HepG2 (cell line): ENCODE results near the gene PEAR1. TPM values are rescaled to one million over a fixed set of nuclear protein-coding genes. Genes with fewer than 3 reads are reported as not detected.

Experiments
- ATAC-seq: fragments of 200-7000 bp; cut with Tn5 transposase; 3 replicates; pipeline ENCODE4 v1.9.1; 2020; ENCODE audit warnings: mild to moderate bottlenecking, moderate library complexity
- BruUV-seq: library from RNA; stranded (reverse); fragments of 400-500 nt; replicated peaks from 2 replicates; lab custom pipeline; 2021; lab: Mats Ljungman, UMichigan
- CTCF ChIA-PET: fragments of 300-600 bp; formaldehyde crosslinking; extraction: SDS; loops from one replicate; lab custom pipeline; 2021; ENCODE audit warnings: low total read pairs, inconsistent platforms, low intra/inter-chr PET ratio; lab: Yijun Ruan, JAX
- POLR2A ChIA-PET: fragments of 350-600 bp; sonication (Branson Sonifier 250); formaldehyde crosslinking; loops from one replicate; lab custom pipeline; 2020; ENCODE audit warnings: antibody characterized with exemption, inconsistent platforms; lab: Yijun Ruan, JAX
- DNase-seq: peaks from one replicate; pipeline ENCODE4 v3.0.0-alpha.2; 2015; ENCODE audit warnings: low spot score
- FAIRE-seq: peaks from 3 replicates; lab custom pipeline; 2011; peaks lifted over from hg19 to GRCh38; lab: Jason Lieb, UNC
- H2AFZ ChIP-seq: one replicate; pipeline ENCODE4 v1.6.1; 2011; ENCODE audit warnings: low read length, inconsistent platforms
- H3K27ac ChIP-seq: fragments of 300-600 bp; 3 replicates; pipeline ENCODE4 v1.8.0; 2011; ENCODE audit warnings: mixed run types, mild to moderate bottlenecking, mixed read lengths, low read length, inconsistent platforms; ENCODE audit not compliant: insufficient read depth; ENCODE audit errors: extremely low read length
- H3K27me3 ChIP-seq, 2 experiments: fragments of 200-600 bp in 1 of 2; 2 replicates in 1 of 2; 3 replicates in 1 of 2; pipeline versions ENCODE4 v1.6.0 to v1.8.0; 2011; ENCODE audit warnings: low read length in 2 of 2, mild to moderate bottlenecking in 2 of 2, moderate library complexity in 2 of 2, inconsistent platforms in 1 of 2; ENCODE audit not compliant: insufficient read depth in 2 of 2, control insufficient read depth in 1 of 2
- H3K36me3 ChIP-seq, 2 experiments: fragments of 200-600 bp in 1 of 2; replicated peaks in 1 of 2; 2 replicates in 1 of 2; 3 replicates in 1 of 2; pipeline versions ENCODE4 v1.5.1 to v1.8.0; 2011; ENCODE audit warnings: low read length in 2 of 2, inconsistent platforms in 1 of 2; ENCODE audit not compliant: insufficient read depth in 2 of 2, control insufficient read depth in 1 of 2
- H3K4me1 ChIP-seq: 2 replicates; pipeline ENCODE4 v1.5.1; 2012; ENCODE audit warnings: low read length, inconsistent platforms; ENCODE audit not compliant: insufficient read depth
- H3K4me2 ChIP-seq: 2 replicates; pipeline ENCODE4 v1.6.0; 2011; ENCODE audit warnings: low read depth, low read length, inconsistent platforms
- H3K4me3 ChIP-seq, 3 experiments: fragments of 200-600 bp in 1 of 3; sonication (generic), shearing (Covaris generic) in 1 of 3; replicated peaks in 1 of 3; 2 replicates each; pipeline ENCODE4 v1.5.1; 2011 to 2016; ENCODE audit warnings: low read length in 3 of 3, inconsistent platforms in 2 of 3, low read depth in 2 of 3, mild to moderate bottlenecking in 2 of 3, control low read depth in 1 of 3, mixed read lengths in 1 of 3; ENCODE audit not compliant: insufficient read depth in 1 of 3
- H3K79me2 ChIP-seq: one replicate; pipeline ENCODE4 v1.6.1; 2011; ENCODE audit warnings: low read length, inconsistent platforms; ENCODE audit not compliant: insufficient read depth
- H3K9ac ChIP-seq: 2 replicates; pipeline ENCODE4 v1.6.0; 2011; ENCODE audit warnings: mild to moderate bottlenecking, low read depth, low read length, inconsistent platforms; ENCODE audit not compliant: insufficient read depth
- H3K9me3 ChIP-seq: 2 replicates; pipeline ENCODE4 v1.5.1; 2012; ENCODE audit warnings: mild to moderate bottlenecking, low read length
- H4K20me1 ChIP-seq: 2 replicates; pipeline ENCODE4 v1.6.0; 2011; ENCODE audit warnings: inconsistent platforms, mild to moderate bottlenecking, low read length, moderate library complexity; ENCODE audit not compliant: insufficient read depth
- ARNTL ChIP-seq: sonication (generic); formaldehyde crosslinking; IDR thresholded peaks from 2 replicates; pipeline ENCODE4 v1.4.0; 2020; ENCODE audit warnings: mild to moderate bottlenecking, missing genetic modification reagents
- ATF4 ChIP-seq, 2 experiments: fragments of 450-650 bp in 1 of 2; sonication (generic) in 1 of 2; formaldehyde crosslinking; IDR thresholded peaks; 2 replicates each; pipeline versions ENCODE4 v1.5.0 to v1.8.0; 2020 to 2022; ENCODE audit warnings: mild to moderate bottlenecking in 1 of 2, missing genetic modification reagents in 1 of 2
- DRAP1 ChIP-seq: IDR thresholded peaks from 2 replicates; pipeline ENCODE4 v1.6.1; 2016; ENCODE audit warnings: missing genetic modification reagents, missing compliant biosample characterization
- GATAD1 ChIP-seq: IDR thresholded peaks from 2 replicates; pipeline ENCODE4 v1.6.1; 2016; ENCODE audit warnings: missing genetic modification reagents, missing compliant biosample characterization
- REST ChIP-seq, 2 experiments: IDR thresholded peaks; 2 replicates each; pipeline ENCODE4 v1.6.1; 2011 to 2012; ENCODE audit warnings: low read length in 2 of 2, borderline replicate concordance in 1 of 2, low read depth in 1 of 2, mild to moderate bottlenecking in 1 of 2, moderate library complexity in 1 of 2
- SRSF1 ChIP-seq: fragments of 200-400 bp; formaldehyde crosslinking; optimal IDR thresholded peaks from 2 replicates; pipeline ENCODE3; 2017; ENCODE audit warnings: mild to moderate bottlenecking, low read depth, low read length, moderate library complexity
- SYNCRIP ChIP-seq: fragments of 200-400 bp; formaldehyde crosslinking; IDR thresholded peaks from 2 replicates; pipeline ENCODE4 v1.6.1; 2018; ENCODE audit warnings: mild to moderate bottlenecking, low read depth, low read length; ENCODE audit not compliant: insufficient read depth
- ZC3H13 ChIP-seq: sonication (generic); formaldehyde crosslinking; IDR thresholded peaks from 2 replicates; pipeline ENCODE4 v1.8.1; 2023; ENCODE audit warnings: mild to moderate bottlenecking, missing genetic modification reagents, moderate library complexity
- ZFYVE20 ChIP-seq: sonication (generic); formaldehyde crosslinking; IDR thresholded peaks from 2 replicates; pipeline ENCODE4 v1.8.0; 2023; ENCODE audit warnings: low read depth, mild to moderate bottlenecking, moderate library complexity, missing genetic modification reagents, borderline replicate concordance
- ZMYM4 ChIP-seq: sonication (generic); formaldehyde crosslinking; IDR thresholded peaks from 2 replicates; pipeline ENCODE4 v1.8.1; 2023; ENCODE audit warnings: mild to moderate bottlenecking, missing genetic modification reagents
- ZNF274 ChIP-seq: sonication (generic); formaldehyde crosslinking; IDR thresholded peaks from 2 replicates; pipeline ENCODE4 v1.5.1; 2020; ENCODE audit warnings: mild to moderate bottlenecking, missing genetic modification reagents
- ZNF383 ChIP-seq: sonication (generic); formaldehyde crosslinking; IDR thresholded peaks from 2 replicates; pipeline ENCODE4 v1.4.0; 2020; ENCODE audit warnings: missing genetic modification reagents, mild to moderate bottlenecking, borderline replicate concordance
- ZNF660 ChIP-seq: sonication (generic); formaldehyde crosslinking; IDR thresholded peaks from 2 replicates; pipeline ENCODE4 v1.5.1; 2020; ENCODE audit warnings: mild to moderate bottlenecking, low read depth, missing genetic modification reagents, borderline replicate concordance
- ZNF777 ChIP-seq: sonication (generic); formaldehyde crosslinking; IDR thresholded peaks from 2 replicates; pipeline ENCODE4 v1.4.0; 2020; ENCODE audit warnings: missing genetic modification reagents
- WGBS: methylation state at CpG from one replicate; pipeline ENCODE4 v1.1.6; 2017; ENCODE audit warnings: low lambda C conversion rate; 5-methylcytosine and 5-hydroxymethylcytosine counted together
- in situ Hi-C: cut with HindIII; loops from 2 replicates; pipeline ENCODE4 v1.10.0; 2017; ENCODE audit warnings: low pct_unique_long_range_greater_than_20kb; ENCODE audit not compliant: extremely low pct_ligation_motif_present
- intact Hi-C: fragments of 100-400 bp; cut with micrococcal nuclease; formaldehyde crosslinking; loops from one replicate; pipeline ENCODE4 v1.10.0; 2022; ENCODE audit not compliant: unreplicated experiment
- polyA plus RNA-seq, 8 experiments: library from polyadenylated mRNA; depleted of rRNA in 3 of 8; stranded (reverse) in 7 of 8; unstranded in 1 of 8; fragments of >200 nt; fragmentation: Illumina TruSeq in 4 of 8; extraction: Trizol in 4 of 8; gene quantifications; 2 replicates each; pipeline versions ENCODE4 v1.2.1 to v1.2.3, GENCODE V29; 2011 to 2016; ENCODE audit warnings: low read depth in 4 of 8, missing spikeins in 1 of 8, mixed read lengths in 1 of 8; ENCODE audit not compliant: insufficient read depth in 1 of 8
- total RNA-seq, 5 experiments: library from RNA; depleted of rRNA; stranded (reverse); fragments of >200 nt; fragmentation: Illumina TruSeq; extraction: Trizol; gene quantifications; 2 replicates each; pipeline ENCODE4 v1.2.3, GENCODE V29; 2016; ENCODE audit warnings: low read depth in 1 of 5

PEAR1 gene
- total and polyA plus RNA-seq, 2 of the 13 experiments (the other 11 are each of a cell fraction or from before 2014, with no cell fraction given): 0.27 to 0.41 TPM

GRCh38 chr1:156856282-156856785 lies 37.2 kb upstream of the PEAR1 start (continued):
- TF ChIP-seq ARNTL: no peak
- no peak for TF ChIP-seq GATAD1 (CRISPR knock-in tag)
- TF ChIP-seq ZNF383: no peak
- no peak for TF ChIP-seq ATF4 (CRISPR knock-in tag; IDR thresholded peaks at IDR 0.05)
- no peak for TF ChIP-seq ZNF777
- no peak for TF ChIP-seq ZFYVE20 (CRISPR knock-in tag)

GRCh38 chr1:156857532-156857931 lies 36.0 kb upstream of the PEAR1 start:
- ATAC-seq (no peak), DNase-seq (no peak), FAIRE-seq (no peak)
- no peaks in the 10 kb centered on the region for H3K9me3 ChIP-seq
- no peaks in the 10 kb centered on the region for H3K36me3 ChIP-seq
- no peak overlapping the region for H3K9ac ChIP-seq
- 13% methylated on average over 1 of the region's 3 CpGs for WGBS
- ChIA-PET CTCF (interaction anchor here (3.8 kb wide), 1 partner anchor 19 kb away, joined by 21 read pairs; no protein-coding TSS in a partner anchor), POLR2A (no interaction called here)
- H3K27me3 ChIP-seq: peaks cover 22 to 79% of the 10 kb centered on the region in 2 experiments
- in situ Hi-C loops: no loop called here
- H3K27ac ChIP-seq: no peak overlapping the region
- 0 out of 2 replicates have a peak, but pooled peaks cover 2% of the 10 kb centered on the region for H4K20me1 ChIP-seq
- H2AFZ ChIP-seq: no peak overlapping the region
- no peak for TF ChIP-seq ZC3H13 (CRISPR knock-in tag)
- no peak for TF ChIP-seq ZMYM4 (CRISPR knock-in tag)
- no peak for TF ChIP-seq SRSF1
- no peak for TF ChIP-seq ZNF274 (CRISPR knock-in tag)
- TF ChIP-seq DRAP1 (CRISPR knock-in tag): no peak
- TF ChIP-seq ZNF660 (CRISPR knock-in tag): no peak
- no peak for TF ChIP-seq SYNCRIP
- no peak for TF ChIP-seq REST (IDR thresholded peaks at IDR 0.05; ENCODE audit: borderline replicate concordance in 1 of 2, low read depth in 1 of 2, low read length in 2 of 2)
- no peak overlapping the region for H3K4me3 ChIP-seq
- no TSS peak for BruUV-seq
- intact Hi-C loops: no loop called here
- H3K4me1 ChIP-seq: peaks cover 31% of the 10 kb centered on the region
- no peak overlapping the region for H3K4me2 ChIP-seq
- H3K79me2 ChIP-seq: no peaks in the 10 kb centered on the region
